Stomach (tissue), 9 donors: Measurements from ENCODE around the gene DTD1. TPM values are rescaled to one million over a fixed set of nuclear protein-coding genes. Genes with fewer than 3 reads are reported as not detected.

ENCODE experiments used
- DNase-seq, 2 donors: peaks; one replicate each; pipeline versions ENCODE4 v3.0.0 to v3.0.0-alpha.2; 2013 to 2019
- H3K27ac ChIP-seq, 5 donors: fragments of 200-600 bp in 4 of 5; sonication (generic) in 4 of 5; one replicate each; pipeline ENCODE4 v1.5.1; 2013 to 2019; ENCODE audit warnings: mild to moderate bottlenecking in 1 of 5, moderate library complexity in 1 of 5
- H3K27me3 ChIP-seq, 3 donors: fragments of 200-600 bp; sonication (generic); one replicate each; pipeline ENCODE4 v1.5.1; 2017 to 2019; ENCODE audit warnings: mixed run types in 1 of 3
- H3K36me3 ChIP-seq, 4 donors: fragments of 200-600 bp; sonication (generic); 1 replicate in 3 of 4; 2 replicates in 1 of 4; pipeline ENCODE4 v1.5.1; 2016 to 2019
- H3K4me1 ChIP-seq, 4 donors: fragments of 200-600 bp; sonication (generic); one replicate each; pipeline ENCODE4 v1.5.1; 2016 to 2019
- H3K4me3 ChIP-seq, 4 donors: fragments of 200-600 bp; sonication (generic) in 3 of 4; one replicate each; pipeline ENCODE4 v1.5.1; 2016 to 2019; ENCODE audit warnings: mild to moderate bottlenecking in 1 of 4
- H3K9me3 ChIP-seq, 4 donors: fragments of 200-600 bp; sonication (generic); one replicate each; pipeline ENCODE4 v1.5.1; 2016 to 2019
- CTCF ChIP-seq, 7 experiments: fragments of 450-650 bp in 4 of 7; fragments of 200-600 bp in 3 of 7; sonication (generic) in 3 of 7; IDR thresholded peaks; one replicate each; pipeline ENCODE4 v1.5.1; 2016 to 2019; ENCODE audit warnings: antibody characterized with exemption in 7 of 7, control low read depth in 2 of 7, mild to moderate bottlenecking in 1 of 7
- EP300 ChIP-seq: sonication (generic); formaldehyde crosslinking; IDR thresholded peaks from one replicate; pipeline ENCODE4 v1.6.1; 2017; ENCODE audit warnings: antibody characterized with exemption
- POLR2A ChIP-seq, 4 donors: fragments of 450-650 bp; IDR thresholded peaks; one replicate each; pipeline ENCODE4 v1.6.1; 2016; ENCODE audit warnings: antibody characterized with exemption in 4 of 4, control low read depth in 2 of 4, mild to moderate bottlenecking in 1 of 4, moderate library complexity in 1 of 4
- POLR2AphosphoS5 ChIP-seq, 3 donors: sonication (generic); formaldehyde crosslinking; IDR thresholded peaks; one replicate each; pipeline ENCODE4 v1.6.1; 2016; ENCODE audit warnings: antibody characterized with exemption in 3 of 3
- WGBS, 5 donors: extraction: QIAGEN DNeasy Blood & Tissue Kit in 3 of 5; methylation state at CpG; one replicate each; pipeline versions ENCODE4 v1.1.5 to v1.1.7; 2013 to 2018; 5-methylcytosine and 5-hydroxymethylcytosine counted together
- intact Hi-C: fragments of 100-400 bp; cut with DNase I; formaldehyde crosslinking; loops from one replicate; pipeline ENCODE4 v1.15.1; 2023; ENCODE audit warnings: low total_unique reads
- polyA plus RNA-seq, 3 donors: library from polyadenylated mRNA; stranded (reverse); fragments of 200-250 nt; gene quantifications; one replicate each; pipeline ENCODE4 v1.2.3, GENCODE V29; 2013
- total RNA-seq, 5 donors: library from RNA; depleted of rRNA; stranded (reverse); fragments of >200 nt; gene quantifications; one replicate each; pipeline versions ENCODE4 v1.1.0 to v1.2.3, GENCODE V29; 2014 to 2016
- donor health status: healthy with polysubstance abuse.
- donor health status: Bipolar disorder and iron deficiency.
- donor health status: healthy.

DTD1 gene
- total and polyA plus RNA-seq, 8 donors = 4.5 to 30.4 (median 15.7) TPM; not detected in 1

- 81 to 88% (median 86%) methylated on average over 15 of the region's 15 CpGs for WGBS, 5 donors
- intact Hi-C loops = no loop called here
- Histone ChIP-seq H3K9me3 (no peaks in the 10 kb centered on the region), H3K27ac (no peak overlapping the region), H3K4me1 (peaks cover 0 to 33% (median 3%) of the 10 kb centered on the region in 4 donors), H3K27me3 (no peaks in the 10 kb centered on the region), H3K4me3 (no peak overlapping the region), H3K36me3 (no peaks in the 10 kb centered on the region)
- DNase-seq = peak in 1 of 2 donors; percentile 29
- TF ChIP-seq CTCF (IDR thresholded peaks at IDR 0.05) (no peak), EP300 (no peak), POLR2AphosphoS5 (IDR thresholded peaks at IDR 0.05) (no peak), POLR2A (IDR thresholded peaks at IDR 0.05) (no peak)
These were observed 81.6 kb downstream of the DTD1 start for GRCh38 chr20:18669241-18670019.

GRCh38 chr20:18671203-18671710, 83.4 kb downstream of the DTD1 start:
- no peak overlapping the region for H3K27ac ChIP-seq
- intact Hi-C loops = no loop called here
- H3K4me3 ChIP-seq = no peak overlapping the region
- peaks cover 0 to 27% (median 3%) of the 10 kb centered on the region in 4 donors for H3K4me1 ChIP-seq
- 74 to 88% (median 88%) methylated on average over 3 of the region's 3 CpGs for WGBS, 5 donors
- TF ChIP-seq EP300 (no peak), POLR2AphosphoS5 (IDR thresholded peaks at IDR 0.05) (no peak), POLR2A (IDR thresholded peaks at IDR 0.05) (no peak)
- H3K27me3 ChIP-seq = no peaks in the 10 kb centered on the region
- no peaks in the 10 kb centered on the region for H3K9me3 ChIP-seq
- DNase-seq = peak in 1 of 2 donors; percentile 33
- no peaks in the 10 kb centered on the region for H3K36me3 ChIP-seq

- Histone ChIP-seq H3K4me1 (peaks cover 0 to 19% (median 3%) of the 10 kb centered on the region in 4 donors), H3K9me3 (no peaks in the 10 kb centered on the region), H3K4me3 (no peak overlapping the region), H3K27ac (no peak overlapping the region), H3K27me3 (no peaks in the 10 kb centered on the region), H3K36me3 (no peaks in the 10 kb centered on the region)
- no peak for DNase-seq
- WGBS, 5 donors = 91 to 95% (median 94%) methylated on average over 9 of the region's 9 CpGs
- intact Hi-C loops = no loop called here
- TF ChIP-seq EP300 = no peak
- no peak for TF ChIP-seq CTCF (IDR thresholded peaks at IDR 0.05)
- no peak for TF ChIP-seq POLR2AphosphoS5 (IDR thresholded peaks at IDR 0.05)
These were observed 85.0 kb downstream of the DTD1 start for GRCh38 chr20:18672834-18673233.

GRCh38 chr20:18676396-18676795, 88.5 kb downstream of the DTD1 start:
- peaks cover 0 to 15% (median 2%) of the 10 kb centered on the region in 4 donors for H3K4me1 ChIP-seq
- intact Hi-C loops = no loop called here
- H3K27me3 ChIP-seq = no peaks in the 10 kb centered on the region
- no peaks in the 10 kb centered on the region for H3K9me3 ChIP-seq
- WGBS, 5 donors = 73 to 83% (median 78%) methylated on average over 7 of the region's 7 CpGs
- TF ChIP-seq CTCF (IDR thresholded peaks at IDR 0.05) (no peak), POLR2AphosphoS5 (IDR thresholded peaks at IDR 0.05) (no peak), EP300 (no peak), POLR2A (IDR thresholded peaks at IDR 0.05) (no peak)
- no peak overlapping the region for H3K4me3 ChIP-seq
- no peaks in the 10 kb centered on the region for H3K36me3 ChIP-seq
- H3K27ac ChIP-seq = no peak overlapping the region
- DNase-seq = no peak

GRCh38 chr20:18677126-18677525, 89.3 kb downstream of the DTD1 start:
- intact Hi-C loops = no loop called here
- WGBS, 5 donors = 38 to 59% (median 53%) methylated on average over 4 of the region's 4 CpGs

More at GRCh38 chr20:18677126-18677525, 89.3 kb downstream of the DTD1 start:
- no peaks in the 10 kb centered on the region for H3K27me3 ChIP-seq
- no peak for DNase-seq
- TF ChIP-seq POLR2A (IDR thresholded peaks at IDR 0.05) (no peak), POLR2AphosphoS5 (IDR thresholded peaks at IDR 0.05) (no peak), CTCF (IDR thresholded peaks at IDR 0.05) (no peak), EP300 (no peak)
- no peak overlapping the region for H3K27ac ChIP-seq
- no peaks in the 10 kb centered on the region for H3K36me3 ChIP-seq
- no peaks in the 10 kb centered on the region for H3K9me3 ChIP-seq
- no peak overlapping the region for H3K4me3 ChIP-seq
- peaks cover 0 to 15% (median 2%) of the 10 kb centered on the region in 4 donors for H3K4me1 ChIP-seq
